Measurements from ENCODE around the gene SPRN.
"Not testable (repeated sequence)": the region's sequence is repeated elsewhere in the genome, so short reads cannot be mapped to it uniquely, and the experiment has no call there.

DNA sequence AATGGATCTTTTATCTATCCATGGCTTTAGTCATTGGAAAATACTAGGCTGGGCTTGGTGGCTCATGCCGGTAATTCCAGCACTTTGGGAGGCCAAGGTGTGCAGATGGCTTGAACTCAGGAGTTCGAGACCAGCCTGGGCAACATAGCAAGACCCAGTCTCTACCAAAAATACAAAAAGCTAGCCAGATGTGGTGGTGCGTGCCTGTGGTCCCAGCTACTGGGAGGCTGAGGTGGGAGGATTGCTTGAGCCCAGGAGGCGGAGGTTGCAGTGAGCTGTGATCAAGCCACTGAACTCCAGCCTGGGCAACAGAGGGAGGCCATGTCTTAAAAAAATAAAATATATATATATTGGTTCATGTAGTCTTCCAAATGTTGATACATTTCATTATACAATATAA is 37.5 kb downstream of the SPRN start:
- TF ChIP-seq, protein P1, sequence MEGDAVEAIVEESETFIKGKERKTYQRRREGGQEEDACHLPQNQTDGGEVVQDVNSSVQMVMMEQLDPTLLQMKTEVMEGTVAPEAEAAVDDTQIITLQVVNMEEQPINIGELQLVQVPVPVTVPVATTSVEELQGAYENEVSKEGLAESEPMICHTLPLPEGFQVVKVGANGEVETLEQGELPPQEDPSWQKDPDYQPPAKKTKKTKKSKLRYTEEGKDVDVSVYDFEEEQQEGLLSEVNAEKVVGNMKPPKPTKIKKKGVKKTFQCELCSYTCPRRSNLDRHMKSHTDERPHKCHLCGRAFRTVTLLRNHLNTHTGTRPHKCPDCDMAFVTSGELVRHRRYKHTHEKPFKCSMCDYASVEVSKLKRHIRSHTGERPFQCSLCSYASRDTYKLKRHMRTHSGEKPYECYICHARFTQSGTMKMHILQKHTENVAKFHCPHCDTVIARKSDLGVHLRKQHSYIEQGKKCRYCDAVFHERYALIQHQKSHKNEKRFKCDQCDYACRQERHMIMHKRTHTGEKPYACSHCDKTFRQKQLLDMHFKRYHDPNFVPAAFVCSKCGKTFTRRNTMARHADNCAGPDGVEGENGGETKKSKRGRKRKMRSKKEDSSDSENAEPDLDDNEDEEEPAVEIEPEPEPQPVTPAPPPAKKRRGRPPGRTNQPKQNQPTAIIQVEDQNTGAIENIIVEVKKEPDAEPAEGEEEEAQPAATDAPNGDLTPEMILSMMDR (IDR thresholded peaks at IDR 0.05): not testable (repeated sequence)
- TF ChIP-seq EZH2, EZH2phosphoT487 (IDR thresholded peaks at IDR 0.05): not testable (repeated sequence)

Data from neural progenitor cell (in vitro differentiated cells).